WERI-Rb-1 (cell line): ENCODE results near the gene RGS16.

ENCODE experiments used
- DNase-seq: peaks from one replicate; pipeline ENCODE4 v3.0.0-alpha.2; 2020
- H3K27ac ChIP-seq: fragments of 250-450 bp; sonication (Bioruptor Pico); 2 replicates; pipeline ENCODE4 v1.5.1; 2020; ENCODE audit warnings: mild to moderate bottlenecking, moderate library complexity
- H3K27me3 ChIP-seq: fragments of 250-450 bp; sonication (Bioruptor Pico); 2 replicates; pipeline ENCODE4 v1.5.1; 2021; ENCODE audit warnings: mild to moderate bottlenecking, low read depth, moderate library complexity; ENCODE audit not compliant: insufficient read depth, severe bottlenecking
- H3K36me3 ChIP-seq: fragments of 250-450 bp; sonication (Bioruptor Pico); 2 replicates; pipeline ENCODE4 v1.5.1; 2020; ENCODE audit warnings: mild to moderate bottlenecking, moderate library complexity
- H3K4me3 ChIP-seq: 2 replicates; pipeline ENCODE4 v1.5.1; 2011; ENCODE audit warnings: low read depth, mild to moderate bottlenecking, control low read depth, low read length
- H3K9me3 ChIP-seq: fragments of 250-450 bp; sonication (Bioruptor Pico); 2 replicates; pipeline ENCODE4 v1.5.1; 2021; ENCODE audit warnings: mild to moderate bottlenecking, moderate library complexity; ENCODE audit not compliant: severe bottlenecking
- CTCF ChIP-seq: IDR thresholded peaks from 2 replicates; pipeline ENCODE4 v1.5.1; 2011; ENCODE audit warnings: low read depth, mild to moderate bottlenecking, control low read depth, inconsistent platforms, low read length

The RGS16 gene

GRCh38 chr1:182639330-182639729, 35.1 kb upstream of the RGS16 start:
- Histone ChIP-seq H3K27me3 (no peaks in the 10 kb centered on the region), H3K9me3 (no peaks in the 10 kb centered on the region), H3K27ac (no peak overlapping the region), H3K36me3 (no peaks in the 10 kb centered on the region), H3K4me3 (no peak overlapping the region)
- TF ChIP-seq CTCF, result no peak
- DNase-seq, result no peak

GRCh38 chr1:182637769-182638168, 33.6 kb upstream of the RGS16 start:
- H3K4me3 ChIP-seq, result no peak overlapping the region
- no peak overlapping the region for H3K27ac ChIP-seq
- H3K27me3 ChIP-seq, result no peaks in the 10 kb centered on the region
- H3K36me3 ChIP-seq, result no peaks in the 10 kb centered on the region
- no peaks in the 10 kb centered on the region for H3K9me3 ChIP-seq
- TF ChIP-seq CTCF, result no peak
- no peak for DNase-seq

- H3K4me3 ChIP-seq, result no peak overlapping the region
- no peak for TF ChIP-seq CTCF
- H3K36me3 ChIP-seq, result no peaks in the 10 kb centered on the region
- H3K27me3 ChIP-seq, result no peaks in the 10 kb centered on the region
- H3K27ac ChIP-seq, result peak overlapping the region; percentile 96
- no peaks in the 10 kb centered on the region for H3K9me3 ChIP-seq
- DNase-seq, result no peak
Measured at GRCh38 chr1:182635871-182636270, 31.7 kb upstream of the RGS16 start.

- Histone ChIP-seq H3K4me3 (no peak overlapping the region), H3K27me3 (no peaks in the 10 kb centered on the region), H3K27ac (peak overlapping the region; percentile 96), H3K9me3 (no peaks in the 10 kb centered on the region), H3K36me3 (no peaks in the 10 kb centered on the region)
- no peak for TF ChIP-seq CTCF
- peak; percentile 74 for DNase-seq
Measured at GRCh38 chr1:182634306-182635072, 30.3 kb upstream of the RGS16 start.

GRCh38 chr1:182633657-182634281, 29.6 kb upstream of the RGS16 start:
- no peaks in the 10 kb centered on the region for H3K27me3 ChIP-seq
- no peaks in the 10 kb centered on the region for H3K36me3 ChIP-seq
- H3K4me3 ChIP-seq, result peak overlapping the region; percentile 2; the same call in 1 of the 2 replicates
- no peak for TF ChIP-seq CTCF
- H3K27ac ChIP-seq, result peak overlapping the region; percentile 96
- H3K9me3 ChIP-seq, result no peaks in the 10 kb centered on the region
- DNase-seq, result peak; percentile 90
